Adipocyte (in vitro differentiated cells): ENCODE data around the gene PPIE.
A peak's percentile ranks its signal among the peaks of the same experiment; 100 is the strongest.

ENCODE experiments used
- DNase-seq: peaks from one replicate; pipeline ENCODE4 v3.0.0-alpha.2; 2015; ENCODE audit warnings: low read depth
- H3K27me3 ChIP-seq: replicated peaks from 2 replicates; pipeline ENCODE4 v1.7.0; 2013; ENCODE audit warnings: mild to moderate bottlenecking, low read length, moderate library complexity; ENCODE audit not compliant: control insufficient read depth, insufficient read depth
- H3K36me3 ChIP-seq: 2 replicates; pipeline ENCODE4 v1.7.0; 2013; ENCODE audit warnings: low read length, mild to moderate bottlenecking, moderate library complexity; ENCODE audit not compliant: control insufficient read depth, insufficient read depth, severe bottlenecking
- H3K4me1 ChIP-seq: 2 replicates; pipeline ENCODE4 v1.7.0; 2013; ENCODE audit warnings: mild to moderate bottlenecking, low read length, moderate library complexity; ENCODE audit not compliant: control insufficient read depth, insufficient read depth
- H3K4me3 ChIP-seq: 2 replicates; pipeline ENCODE4 v1.7.0; 2013; ENCODE audit warnings: mild to moderate bottlenecking, low read length, moderate library complexity
- H3K9ac ChIP-seq: 2 replicates; pipeline ENCODE4 v1.7.0; 2013; ENCODE audit warnings: mild to moderate bottlenecking, low read length, moderate library complexity
- H3K9me3 ChIP-seq: 2 replicates; pipeline ENCODE4 v1.7.0; 2013; ENCODE audit warnings: mild to moderate bottlenecking, low read length, moderate library complexity; ENCODE audit not compliant: control insufficient read depth

Gene PPIE

GRCh38 chr1:39738622-39739366 lies at the start of gene PPIE:
Gene PPIE (plus strand): TSS chr1:39738882. CDS start chr1:39738901, 19 bp downstream.
- Histone ChIP-seq H3K4me3 (peak within 1 kb of the TSS; percentile 98), H3K9me3 (no peaks in the 10 kb centered on the region), H3K27me3 (peaks cover 19% of the 10 kb centered on the region), H3K9ac (peak within 1 kb of the TSS; percentile 91), H3K4me1 (peaks cover 16% of the 10 kb centered on the region), H3K36me3 (peaks cover 29% of the 10 kb centered on the region)
- peak; percentile 98 for DNase-seq

- Histone ChIP-seq H3K4me3 (no peak overlapping the region), H3K4me1 (peaks cover 7% of the 10 kb centered on the region), H3K9ac (no peak overlapping the region), H3K9me3 (no peaks in the 10 kb centered on the region), H3K27me3 (peaks cover 85% of the 10 kb centered on the region), H3K36me3 (no peaks in the 10 kb centered on the region)
- no peak for DNase-seq
Observed at GRCh38 chr1:39689214-39689613, 49.5 kb upstream of the PPIE start.

- no peak for DNase-seq
- peaks cover 7% of the 10 kb centered on the region for H3K4me1 ChIP-seq
- H3K9me3 ChIP-seq = no peaks in the 10 kb centered on the region
- no peaks in the 10 kb centered on the region for H3K36me3 ChIP-seq
- H3K4me3 ChIP-seq = no peak overlapping the region
- peaks cover 85% of the 10 kb centered on the region for H3K27me3 ChIP-seq
- H3K9ac ChIP-seq = no peak overlapping the region
Observed at GRCh38 chr1:39689635-39690034, 49.0 kb upstream of the PPIE start.

- no peaks in the 10 kb centered on the region for H3K9me3 ChIP-seq
- no peak overlapping the region for H3K4me3 ChIP-seq
- no peak overlapping the region for H3K9ac ChIP-seq
- no peaks in the 10 kb centered on the region for H3K36me3 ChIP-seq
- H3K4me1 ChIP-seq = peaks cover 7% of the 10 kb centered on the region
- DNase-seq = no peak
- peaks cover 85% of the 10 kb centered on the region for H3K27me3 ChIP-seq
Observed at GRCh38 chr1:39690225-39690624, 48.5 kb upstream of the PPIE start.

- Histone ChIP-seq H3K9me3 (no peaks in the 10 kb centered on the region), H3K36me3 (no peaks in the 10 kb centered on the region), H3K4me1 (peaks cover 7% of the 10 kb centered on the region), H3K27me3 (peaks cover 87% of the 10 kb centered on the region), H3K4me3 (no peak overlapping the region), H3K9ac (no peak overlapping the region)
- DNase-seq = no peak
Observed at GRCh38 chr1:39690794-39691382, 47.8 kb upstream of the PPIE start.

- DNase-seq = peak; percentile 67
- Histone ChIP-seq H3K9ac (no peak within 1 kb of the TSS), H3K36me3 (no peaks in the 10 kb centered on the region), H3K9me3 (no peaks in the 10 kb centered on the region), H3K27me3 (peaks cover 86% of the 10 kb centered on the region), H3K4me1 (peaks cover 7% of the 10 kb centered on the region), H3K4me3 (no peak within 1 kb of the TSS)
Observed at GRCh38 chr1:39691383-39692151, 47.1 kb upstream of the PPIE start, which contains the start of gene HPCAL4. Gene HPCAL4 (minus strand): TSS chr1:39691433. CDS start chr1:39684603, 6,830 bp downstream.

- Histone ChIP-seq H3K27me3 (peaks cover 86% of the 10 kb centered on the region), H3K4me3 (no peak overlapping the region), H3K9me3 (no peaks in the 10 kb centered on the region), H3K4me1 (peaks cover 7% of the 10 kb centered on the region), H3K9ac (no peak overlapping the region), H3K36me3 (no peaks in the 10 kb centered on the region)
- peak; percentile 16 for DNase-seq
Observed at GRCh38 chr1:39692152-39693074, 46.3 kb upstream of the PPIE start.

- Histone ChIP-seq H3K9ac (no peak overlapping the region), H3K27me3 (peaks cover 88% of the 10 kb centered on the region), H3K4me1 (peaks cover 7% of the 10 kb centered on the region), H3K9me3 (peaks cover 2% of the 10 kb centered on the region), H3K36me3 (no peaks in the 10 kb centered on the region), H3K4me3 (no peak overlapping the region)
- no peak for DNase-seq
Observed at GRCh38 chr1:39694026-39694425, 44.7 kb upstream of the PPIE start.

- Histone ChIP-seq H3K36me3 (no peaks in the 10 kb centered on the region), H3K9ac (no peak overlapping the region), H3K9me3 (peaks cover 6% of the 10 kb centered on the region), H3K4me1 (peaks cover 7% of the 10 kb centered on the region), H3K4me3 (no peak overlapping the region), H3K27me3 (peaks cover 85% of the 10 kb centered on the region)
- no peak for DNase-seq
Observed at GRCh38 chr1:39695016-39695415, 43.7 kb upstream of the PPIE start.

GRCh38 chr1:39696448-39696847 lies 42.2 kb upstream of the PPIE start:
- H3K9ac ChIP-seq = no peak overlapping the region
- DNase-seq = no peak

More at GRCh38 chr1:39696448-39696847, 42.2 kb upstream of the PPIE start:
- Histone ChIP-seq H3K4me1 (peaks cover 12% of the 10 kb centered on the region), H3K36me3 (no peaks in the 10 kb centered on the region), H3K9me3 (peaks cover 6% of the 10 kb centered on the region), H3K4me3 (no peak overlapping the region), H3K27me3 (peaks cover 83% of the 10 kb centered on the region)
